Activated CD8-positive, alpha-beta memory T cell treated with anti-CD3 and anti-CD28 coated beads, Interleukin-2, amount 50 U/mL, for 1 hour (primary cell): Measurements from ENCODE around the gene MRPL33.

Experiments used
- DNase-seq: peaks from one replicate; pipeline ENCODE4 v3.0.0-alpha.2; 2020; ENCODE audit errors: extremely low read depth

Gene MRPL33

GRCh38 chr2:27808984-27809383 is 37.5 kb downstream of the MRPL33 start:
- DNase-seq: no peak

GRCh38 chr2:27809761-27810241 is 38.3 kb downstream of the MRPL33 start:
- DNase-seq: no peak

GRCh38 chr2:27810455-27810854 is 38.9 kb downstream of the MRPL33 start:
- DNase-seq: no peak

- no peak for DNase-seq
Observed at GRCh38 chr2:27811768-27812167, 40.2 kb downstream of the MRPL33 start.

- DNase-seq: no peak
Observed at GRCh38 chr2:27814758-27815157, 43.2 kb downstream of the MRPL33 start.

DNA sequence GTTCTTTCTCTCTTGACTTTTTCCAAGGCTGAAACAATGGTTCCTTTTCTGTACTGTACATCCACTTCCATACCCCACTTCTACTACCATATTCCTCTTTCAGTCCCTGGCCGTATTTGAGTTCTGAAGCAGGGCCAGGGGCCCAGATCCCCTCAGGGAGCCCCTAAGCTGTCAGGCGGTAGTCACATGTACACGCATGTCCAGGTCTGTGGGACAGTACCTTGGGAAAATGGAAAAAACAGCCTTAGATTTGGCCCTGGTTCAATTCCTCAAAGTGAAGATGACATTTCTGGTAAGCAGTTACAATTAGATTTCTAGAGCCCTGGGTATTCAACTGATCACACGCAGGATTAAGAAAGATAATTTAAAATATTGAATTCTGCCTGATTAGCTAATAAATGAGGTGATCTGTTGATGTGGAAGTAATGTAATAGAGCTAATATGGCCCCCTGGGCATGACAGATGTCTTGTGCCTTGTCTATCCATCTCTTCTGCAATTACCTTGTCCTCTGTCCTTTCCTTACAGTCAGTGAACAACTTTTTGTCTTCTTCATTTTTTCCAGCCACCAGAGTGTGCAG is 44.4 kb downstream of the MRPL33 start:
- DNase-seq: no peak

DNA sequence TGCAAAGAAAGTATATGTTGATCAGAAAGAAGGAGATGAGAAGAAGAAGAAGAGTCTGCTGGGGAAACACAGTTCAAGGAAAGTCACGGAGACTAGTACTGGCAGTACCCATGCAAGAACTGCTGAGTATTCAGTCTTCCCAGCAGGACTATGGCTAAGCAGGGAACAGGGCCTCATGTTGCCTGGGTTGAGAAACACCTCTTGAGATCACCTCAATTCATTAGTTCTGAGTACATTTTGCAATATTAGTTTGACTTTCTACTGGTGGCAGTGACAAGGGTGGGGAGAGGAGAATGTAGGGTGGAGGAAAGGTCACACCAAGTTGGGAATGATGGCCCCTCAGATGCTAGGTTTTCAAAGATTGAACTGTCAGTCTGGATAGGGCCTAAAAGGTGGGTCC is 50.5 kb downstream of the MRPL33 start:
- no peak for DNase-seq

GRCh38 chr2:27823135-27823534 is 51.6 kb downstream of the MRPL33 start:
- no peak for DNase-seq

DNA sequence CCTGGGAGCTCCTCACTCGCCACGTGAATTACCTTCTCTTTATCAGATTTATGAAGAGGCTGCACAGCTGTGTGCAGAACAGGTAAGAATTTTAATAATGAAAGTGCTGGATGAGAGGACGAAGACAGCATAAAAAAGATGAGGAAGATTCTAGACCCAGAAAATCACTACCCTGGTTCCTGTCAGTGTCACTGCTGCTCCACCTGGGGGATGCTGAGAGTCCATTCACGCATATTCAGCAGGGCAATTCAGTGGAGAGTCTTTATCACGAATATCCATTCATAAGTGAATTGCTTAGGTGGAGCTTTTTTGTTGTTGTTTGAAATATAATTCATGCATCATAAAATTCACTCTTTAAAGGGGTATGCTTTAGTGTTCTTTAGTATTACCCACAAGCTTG is 52.0 kb downstream of the MRPL33 start:
- no peak for DNase-seq

DNA sequence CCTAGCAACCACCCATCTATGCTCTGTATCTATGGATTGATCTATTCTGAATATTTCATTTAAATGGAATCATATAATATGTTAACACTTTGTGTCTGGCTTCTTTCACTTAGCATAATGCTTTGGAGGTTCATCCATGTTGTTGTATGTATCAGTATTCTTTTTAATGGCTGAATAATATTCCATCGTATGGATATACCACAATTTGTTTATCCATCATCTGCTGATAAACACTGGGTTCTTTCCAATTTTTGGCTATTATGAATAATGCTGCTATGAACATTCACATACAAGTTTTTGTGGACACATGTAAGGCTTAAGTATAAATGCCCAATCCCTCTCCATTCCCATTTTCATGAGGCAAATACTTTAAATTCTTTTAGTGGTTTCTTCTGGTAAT is 52.9 kb downstream of the MRPL33 start:
- no peak for DNase-seq

- DNase-seq: no peak
Observed at GRCh38 chr2:27828305-27828704, 56.8 kb downstream of the MRPL33 start.
